ENCODE measurements around the gene ACACA.

Gene ACACA

DNA sequence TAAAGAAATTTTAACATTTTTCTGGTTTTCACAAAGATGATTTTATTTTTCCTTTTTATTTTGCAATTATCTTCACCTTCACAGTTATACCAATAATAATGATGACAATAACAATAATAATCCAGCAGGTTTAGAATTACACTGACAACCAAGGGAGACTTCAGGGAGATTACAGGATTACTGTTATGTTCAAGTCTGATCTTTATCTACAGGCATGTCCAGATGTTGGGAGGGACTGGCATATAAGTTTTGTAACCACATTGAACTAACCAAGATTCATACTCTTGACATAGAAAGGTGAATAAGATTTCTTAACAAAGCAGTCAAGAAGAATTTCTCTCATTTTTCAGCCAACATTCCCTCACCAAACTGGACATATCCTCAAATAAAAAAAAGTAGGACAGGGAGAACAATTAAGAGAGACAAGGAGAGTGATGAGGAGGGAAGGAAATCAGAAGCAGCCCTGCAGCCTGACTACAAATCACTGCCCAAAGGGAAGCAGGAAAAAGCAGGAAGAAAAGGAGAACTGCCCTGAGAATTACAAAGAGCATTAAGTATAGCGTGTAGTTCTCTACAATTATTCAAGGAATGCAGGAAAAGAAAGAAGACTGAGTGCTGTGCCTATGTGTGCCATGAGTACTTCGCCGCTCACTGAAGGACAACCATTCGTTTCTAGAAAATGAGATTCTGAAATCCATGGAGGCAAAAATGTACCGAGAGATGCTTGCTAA, 186.6 kb downstream of the ACACA start:
- DNase-seq: no peak

GRCh38 chr17:37218849-37219248, 187.8 kb downstream of the ACACA start:
- DNase-seq: no peak

DNA sequence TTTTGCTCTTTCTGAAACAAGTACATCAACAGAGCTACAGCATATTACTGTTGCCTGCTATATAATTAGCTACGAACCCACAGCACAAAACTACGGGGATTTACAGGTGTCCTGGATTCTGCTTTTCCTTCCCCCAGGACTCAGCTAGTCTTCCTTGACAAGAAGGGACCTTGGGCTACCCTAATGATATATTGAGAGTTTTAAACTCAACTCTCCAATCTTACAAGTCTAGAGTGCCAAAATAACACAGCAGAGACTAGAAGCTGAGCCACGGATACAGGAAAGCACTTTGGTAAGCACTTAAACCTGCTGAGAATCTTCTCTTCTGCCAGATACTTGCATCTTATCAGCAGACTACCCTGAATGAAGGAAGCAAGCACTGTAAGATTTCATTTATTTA, 192.2 kb downstream of the ACACA start:
- DNase-seq: no peak

GRCh38 chr17:37213927-37214326, 192.7 kb downstream of the ACACA start:
- DNase-seq: no peak

- DNase-seq: no peak
Observed at GRCh38 chr17:37212179-37212578, 194.5 kb downstream of the ACACA start.

GRCh38 chr17:37211136-37211535, 195.5 kb downstream of the ACACA start:
- DNase-seq: no peak

- no peak for DNase-seq
Observed at GRCh38 chr17:37207103-37207502, 199.5 kb downstream of the ACACA start.

DNA sequence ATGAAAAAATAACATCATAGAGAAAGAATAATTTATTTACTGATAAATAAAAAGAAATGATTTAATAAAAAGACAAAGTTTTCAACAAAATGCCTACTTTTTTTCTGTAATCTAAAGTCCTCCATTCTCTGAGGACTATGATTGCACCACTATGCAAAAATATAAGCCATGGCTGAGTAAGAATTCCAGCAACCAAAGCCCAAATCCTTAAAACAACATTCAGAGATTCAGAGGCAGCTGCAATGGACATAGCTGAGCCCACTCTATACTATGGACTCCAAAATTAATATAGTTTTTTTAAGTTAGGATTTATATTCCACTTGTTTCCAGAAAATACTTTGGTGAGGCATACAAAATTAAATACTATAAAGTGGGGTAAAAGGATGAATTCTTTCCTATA, 200.3 kb downstream of the ACACA start:
- no peak for DNase-seq

- no peak for DNase-seq
Observed at GRCh38 chr17:37200497-37200896, 206.1 kb downstream of the ACACA start.

GRCh38 chr17:37197336-37197735, 209.3 kb downstream of the ACACA start:
- DNase-seq: no peak

DNA sequence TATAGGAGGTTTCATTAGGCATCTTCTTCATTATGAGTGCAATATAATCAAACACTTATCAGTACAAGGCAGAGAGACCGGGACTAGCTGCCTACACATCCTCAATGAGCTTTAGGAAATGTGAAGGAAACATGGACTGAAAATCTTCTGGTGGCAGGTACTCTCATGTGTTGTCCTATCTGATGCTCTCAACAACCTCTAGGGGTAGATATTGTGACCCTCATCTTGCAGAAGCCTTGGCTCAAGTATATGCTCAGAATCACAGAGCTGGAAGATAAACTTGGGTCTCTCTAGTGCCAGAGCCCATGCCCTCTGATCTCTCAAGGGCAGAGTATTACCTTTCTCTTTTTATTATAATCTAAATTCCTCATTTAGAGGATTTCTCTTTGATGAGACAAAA, 212.4 kb downstream of the ACACA start:
- DNase-seq: no peak

GRCh38 chr17:37191219-37191618, 215.4 kb downstream of the ACACA start:
- no peak for DNase-seq

- no peak for DNase-seq
Observed at GRCh38 chr17:37190493-37190892, 216.1 kb downstream of the ACACA start.

DNA sequence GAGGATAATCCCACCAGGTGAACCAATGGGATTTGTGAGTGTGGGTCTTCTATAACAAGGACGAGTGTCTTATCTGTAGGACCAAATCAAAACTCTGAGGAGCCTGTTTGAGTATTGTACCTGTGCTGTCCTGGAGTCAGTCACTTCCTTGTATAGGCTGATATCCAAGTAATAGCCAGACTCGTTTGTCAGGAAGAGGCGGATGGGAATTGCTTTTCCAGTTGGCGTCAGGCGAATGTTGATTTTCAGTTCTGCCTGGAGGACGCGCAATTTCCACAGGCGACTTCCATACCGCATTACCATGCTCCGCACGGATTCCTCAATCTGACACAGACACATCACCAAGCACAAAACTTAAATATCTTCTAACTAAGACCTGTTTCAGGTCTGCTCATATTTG, 218.5 kb downstream of the ACACA start:
- no peak for DNase-seq

DNA sequence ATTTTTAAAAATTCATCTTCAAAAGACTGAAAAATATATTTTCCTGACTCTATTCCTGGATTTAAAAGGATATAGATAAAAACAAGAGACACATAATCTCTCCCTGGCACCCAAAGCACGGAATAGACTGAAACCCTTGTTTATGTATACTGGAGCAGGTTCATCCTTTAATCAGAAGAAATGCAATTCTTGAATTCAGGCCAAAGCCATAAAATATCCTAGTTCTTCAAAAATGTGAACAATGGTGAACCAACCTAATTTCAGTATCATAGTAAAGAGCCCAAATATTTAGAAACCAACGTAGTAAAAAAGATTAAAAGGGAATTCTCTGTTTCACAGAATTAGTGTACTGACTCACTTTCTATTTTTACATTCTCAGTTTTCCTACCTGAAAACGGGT, 219.4 kb downstream of the ACACA start:
- DNase-seq: no peak

GRCh38 chr17:37182786-37183465, 223.7 kb downstream of the ACACA start:
- DNase-seq: no peak

DNA sequence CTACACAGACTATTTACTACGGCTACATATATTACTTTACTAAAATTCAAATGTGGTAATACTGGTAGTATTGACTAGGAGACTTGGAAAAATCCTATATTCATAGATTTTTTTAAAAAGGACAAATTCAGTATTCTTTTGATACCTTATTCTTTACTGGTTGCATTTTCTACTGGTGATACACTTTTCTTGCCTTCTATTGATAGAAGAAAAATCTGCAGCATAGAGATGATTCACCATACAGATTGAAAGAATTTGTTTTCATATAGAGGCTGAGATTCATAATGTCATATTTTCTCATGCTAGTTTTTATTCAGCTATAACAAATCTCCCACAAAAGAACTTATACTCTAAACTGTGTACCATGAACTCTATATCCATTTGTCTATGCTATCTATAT, 226.3 kb downstream of the ACACA start:
- no peak for DNase-seq

GRCh38 chr17:37179893-37180292, 226.7 kb downstream of the ACACA start:
- DNase-seq: no peak

DNA sequence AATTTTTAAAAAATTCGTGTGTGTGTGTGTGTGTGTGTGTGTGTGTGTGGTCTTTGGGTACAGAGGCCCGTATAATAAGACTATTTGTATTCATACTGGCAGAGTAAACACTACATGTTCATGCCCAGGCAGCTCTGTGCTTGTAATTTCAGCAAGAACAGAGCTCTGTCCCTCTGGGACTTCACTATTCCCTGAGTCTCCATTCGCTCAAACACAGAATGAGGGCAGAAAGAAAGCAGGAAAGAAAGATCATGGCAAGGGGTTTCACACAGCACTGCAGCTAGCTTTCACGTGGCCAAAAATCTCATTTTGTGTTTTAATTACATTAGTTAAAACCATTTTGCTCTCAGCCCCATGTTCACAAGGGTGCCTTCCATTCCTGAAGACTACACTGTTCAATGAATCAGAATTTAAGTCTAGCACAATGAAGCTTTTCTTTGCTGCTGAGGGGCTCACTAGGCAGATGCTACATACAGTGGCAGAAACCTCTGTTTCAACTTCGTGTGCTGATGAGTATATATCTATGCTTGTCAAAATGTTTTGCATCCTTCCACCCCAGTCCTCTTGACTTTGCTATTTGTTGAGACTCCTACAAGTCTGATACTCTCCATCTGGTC, 229.3 kb downstream of the ACACA start:
- DNase-seq: no peak

DNA sequence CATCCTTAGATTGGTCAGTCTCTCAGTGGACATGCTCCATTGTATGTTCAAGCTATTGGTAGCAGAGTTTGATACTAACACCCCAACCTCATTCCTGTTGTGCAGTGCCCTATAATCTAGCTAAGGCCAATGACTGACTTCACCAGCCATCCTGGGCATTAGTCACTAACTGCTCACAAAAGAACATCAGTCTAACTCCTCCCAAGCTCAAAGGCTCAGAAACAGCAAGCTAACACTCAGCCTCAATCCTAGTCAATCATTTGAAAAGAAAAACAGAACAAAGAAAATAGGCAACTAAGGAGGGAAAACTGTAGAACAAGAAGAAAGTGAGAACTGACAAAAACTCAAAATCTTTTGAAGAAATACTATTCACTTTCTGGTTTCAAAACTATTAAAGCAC, 229.9 kb downstream of the ACACA start:
- DNase-seq: no peak

DNA sequence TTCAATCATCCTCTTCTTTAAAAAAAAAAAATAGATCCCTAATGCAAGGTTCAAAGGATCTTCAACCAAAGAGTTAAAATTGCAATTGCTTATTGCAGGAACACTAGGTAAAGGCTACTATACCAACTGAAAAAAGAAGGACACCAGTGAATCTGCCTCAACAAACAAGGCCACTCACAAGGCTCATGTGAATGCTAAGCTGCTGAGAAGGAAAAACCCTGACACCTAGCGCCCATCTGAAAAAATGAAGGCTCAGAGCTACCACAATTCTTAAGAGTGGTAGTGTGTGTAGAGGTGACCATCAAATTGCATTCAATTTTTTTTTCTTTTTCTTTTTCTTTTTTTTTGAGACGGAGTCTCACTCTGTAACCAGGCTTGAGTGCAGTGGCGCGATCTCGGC, 232.4 kb downstream of the ACACA start:
- no peak for DNase-seq

GRCh38 chr17:37170881-37171425, 235.7 kb downstream of the ACACA start:
- no peak for DNase-seq

DNA sequence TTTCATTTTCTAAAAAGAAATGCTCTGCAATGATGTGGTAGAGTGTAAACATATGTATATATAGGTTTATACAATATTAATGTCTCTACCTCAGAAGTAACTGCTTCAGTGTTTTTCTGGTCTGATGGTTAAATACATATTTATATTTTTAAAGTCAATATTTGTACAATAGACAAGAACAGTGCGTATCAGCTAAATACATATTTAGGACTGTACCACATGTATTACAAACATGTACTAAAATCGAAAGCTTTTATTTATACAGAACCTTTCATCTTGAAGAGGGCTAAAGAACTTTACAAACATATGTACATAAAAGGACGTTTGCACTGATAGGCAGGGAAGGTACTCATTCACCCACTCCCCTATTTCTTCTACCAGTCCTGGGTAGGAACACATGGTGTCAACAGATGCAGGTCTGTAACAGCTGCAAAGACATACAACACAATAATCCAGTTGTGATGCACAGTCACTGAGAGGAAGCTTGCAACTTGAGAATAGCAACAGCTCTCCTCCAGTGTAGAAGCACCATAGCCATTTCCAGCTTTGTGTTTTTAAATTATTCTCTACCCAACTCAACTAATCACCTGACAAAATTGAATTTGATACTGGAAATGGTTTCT, 237.8 kb downstream of the ACACA start:
- DNase-seq: no peak

- no peak for DNase-seq
Observed at GRCh38 chr17:37167756-37168155, 238.9 kb downstream of the ACACA start.
